Measurements from ENCODE around the gene RAB11A.

The RAB11A gene

GRCh38 chr15:65918357-65918920 is 49.1 kb downstream of the RAB11A start:
- no peak for DNase-seq

DNA sequence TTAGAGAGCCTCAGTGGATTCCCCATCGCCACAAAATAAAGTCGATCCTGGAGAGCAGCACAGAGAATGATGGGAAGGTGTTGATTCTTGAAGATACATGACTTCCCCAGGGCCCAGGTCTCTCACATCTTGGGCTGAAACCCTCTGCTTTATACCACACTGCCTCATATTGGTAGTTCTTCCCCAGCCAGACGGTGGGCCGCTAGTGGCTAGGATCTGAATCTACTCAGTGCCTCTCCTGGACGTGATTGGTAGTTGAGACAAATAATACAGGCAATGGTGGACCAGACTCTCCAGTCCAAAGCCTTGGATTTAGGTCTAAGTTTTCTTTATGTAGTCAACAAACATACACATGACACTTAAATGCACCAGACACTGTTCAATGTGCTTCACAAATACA is 49.7 kb downstream of the RAB11A start:
- no peak for DNase-seq

DNA sequence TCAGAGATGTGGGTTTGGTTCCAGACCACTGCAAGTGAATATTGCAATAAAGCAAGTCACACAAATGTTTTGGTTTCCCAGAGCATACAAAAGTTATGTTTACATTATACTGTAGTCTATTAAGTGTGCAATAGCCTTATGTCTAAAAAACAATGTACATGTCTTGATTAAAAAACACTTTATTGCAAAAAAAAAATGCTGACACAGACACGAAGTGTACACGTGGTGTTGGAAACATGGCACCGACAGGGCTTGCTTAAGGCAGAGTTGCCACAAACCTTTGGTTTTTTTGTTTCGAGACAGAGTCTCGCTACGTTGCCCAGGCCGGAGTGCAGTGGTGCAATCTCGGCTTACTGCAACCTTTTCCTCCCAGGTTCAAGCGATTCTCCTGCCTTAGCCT is 50.1 kb downstream of the RAB11A start:
- DNase-seq = no peak

DNA sequence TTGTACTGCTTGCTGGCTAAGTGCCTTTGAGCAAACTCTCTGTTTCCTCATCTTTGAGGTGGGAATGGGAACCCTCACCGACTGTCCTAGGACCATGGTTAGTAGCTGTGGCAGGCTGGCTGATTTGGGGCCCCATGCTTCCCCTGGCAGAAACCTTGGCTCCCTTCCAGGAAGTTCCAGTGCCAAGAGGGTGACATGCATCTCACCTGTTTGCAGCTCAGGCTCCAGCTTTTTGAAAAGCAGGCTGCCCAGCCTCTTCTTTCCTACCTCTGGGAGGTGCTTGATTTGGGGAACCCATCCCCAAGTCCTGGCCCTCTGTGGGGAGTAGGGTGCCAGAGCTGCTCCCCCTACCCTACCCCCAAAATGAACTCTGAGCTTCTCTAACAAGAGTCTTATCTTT is 50.8 kb downstream of the RAB11A start:
- no peak for DNase-seq

DNA sequence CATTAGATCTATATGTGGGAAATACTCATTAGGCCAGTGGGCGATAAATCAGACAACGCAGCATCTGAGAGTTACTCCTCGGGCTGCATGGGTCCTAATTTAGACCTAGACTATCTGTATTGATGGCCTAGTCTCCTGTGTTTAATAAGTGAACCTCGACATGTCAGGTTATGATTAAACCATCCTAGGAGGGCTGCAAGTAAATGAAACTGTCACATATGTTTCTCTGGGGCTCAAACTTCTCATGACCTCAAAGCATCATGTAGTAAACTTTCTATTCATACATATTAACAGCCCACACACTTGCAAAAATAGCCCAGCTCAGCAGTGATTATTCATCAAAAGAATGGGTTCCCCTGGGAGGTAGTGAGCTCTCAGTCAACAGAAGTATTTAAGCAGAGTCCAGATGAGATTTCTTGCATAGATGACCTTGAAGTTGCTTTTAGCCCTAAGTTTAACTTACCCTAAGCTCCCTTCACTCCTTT is 51.6 kb downstream of the RAB11A start:
- DNase-seq = no peak

DNA sequence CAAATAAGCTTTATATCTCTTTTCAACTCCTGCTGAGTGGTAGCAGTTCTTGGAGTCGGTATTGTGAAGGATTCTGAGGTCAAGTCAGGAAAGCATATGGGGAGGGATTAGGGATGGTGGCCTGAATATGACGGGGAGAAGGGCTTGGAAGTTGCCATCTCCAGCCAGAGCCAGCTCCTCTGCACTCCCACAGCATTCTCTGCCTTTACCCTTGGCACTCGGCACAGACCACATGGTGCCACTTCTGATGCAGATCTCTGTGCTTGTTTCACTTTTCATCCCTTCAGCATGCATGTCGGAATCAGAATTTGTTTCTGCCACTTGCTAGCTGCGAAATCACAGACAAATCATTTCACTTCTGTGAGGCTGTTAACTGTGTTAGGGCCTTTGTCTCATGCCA is 52.5 kb downstream of the RAB11A start:
- DNase-seq = no peak

GRCh38 chr15:65922621-65923020 is 53.3 kb downstream of the RAB11A start:
- no peak for DNase-seq

DNA sequence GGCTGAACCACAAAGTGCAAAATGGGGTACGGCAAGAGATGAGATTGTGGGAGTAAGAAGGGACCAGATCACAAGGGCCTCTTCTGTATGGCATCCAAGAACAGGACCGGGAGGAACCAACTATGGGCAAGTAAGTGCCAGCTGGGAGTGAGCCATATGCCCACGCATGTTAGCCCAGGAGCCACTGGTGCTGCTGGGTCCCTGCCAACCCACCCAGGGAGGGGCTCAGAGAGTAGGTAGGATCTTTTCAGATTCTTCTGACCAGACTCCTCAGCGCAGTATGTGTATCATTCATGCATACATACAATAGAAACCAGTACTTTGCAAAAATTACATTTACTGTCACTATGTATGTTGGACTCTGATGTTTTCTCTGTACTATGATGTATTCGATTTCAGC is 54.0 kb downstream of the RAB11A start:
- DNase-seq = no peak

- no peak for DNase-seq
Observed at GRCh38 chr15:65924004-65924403, 54.7 kb downstream of the RAB11A start.

DNA sequence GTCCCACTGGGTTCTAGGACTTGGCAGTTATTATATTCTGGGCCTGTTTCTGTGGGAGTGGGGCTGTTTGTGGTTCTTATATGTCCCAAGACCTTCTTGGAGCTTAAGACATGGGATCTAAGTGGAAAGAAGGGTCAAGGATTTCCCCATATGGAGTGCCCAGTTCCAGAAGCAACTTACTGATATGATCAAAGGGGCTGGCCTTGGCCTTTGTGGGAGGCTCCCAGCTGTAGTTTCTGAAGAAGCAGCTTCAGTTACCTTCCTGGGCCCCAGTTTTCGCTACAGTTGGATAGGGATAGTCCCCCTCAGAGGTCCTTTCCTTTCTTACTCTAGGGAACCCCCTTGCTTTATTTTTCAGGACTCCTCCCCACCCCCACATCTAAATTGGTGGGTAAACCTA is 56.0 kb downstream of the RAB11A start:
- DNase-seq = no peak

- no peak for DNase-seq
Observed at GRCh38 chr15:65926459-65926858, 57.2 kb downstream of the RAB11A start.

GRCh38 chr15:65926899-65927298 is 57.6 kb downstream of the RAB11A start:
- no peak for DNase-seq

DNA sequence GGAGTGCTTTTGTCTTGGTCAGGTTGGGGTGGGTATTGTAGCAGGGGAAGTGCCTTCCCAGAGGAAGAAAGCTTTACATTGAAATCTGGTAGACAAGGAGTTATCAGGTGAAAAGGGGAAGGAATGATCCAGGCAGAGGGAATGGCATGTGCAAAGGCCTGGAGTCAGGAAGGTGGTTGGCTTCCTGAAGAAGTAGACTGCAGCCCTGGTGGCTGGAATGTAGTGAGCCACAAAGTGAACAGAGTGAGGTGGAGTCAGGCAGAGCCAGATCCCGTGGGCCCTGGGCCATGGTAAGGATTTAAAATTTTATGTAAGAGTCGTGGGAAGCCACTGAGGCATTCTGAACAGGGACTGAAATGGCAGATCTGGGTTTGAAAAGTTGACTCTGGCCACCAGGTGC is 58.3 kb downstream of the RAB11A start:
- no peak for DNase-seq

- no peak for DNase-seq
Observed at GRCh38 chr15:65929573-65929972, 60.3 kb downstream of the RAB11A start.

GRCh38 chr15:65930134-65930533 is 60.8 kb downstream of the RAB11A start:
- DNase-seq = no peak

DNA sequence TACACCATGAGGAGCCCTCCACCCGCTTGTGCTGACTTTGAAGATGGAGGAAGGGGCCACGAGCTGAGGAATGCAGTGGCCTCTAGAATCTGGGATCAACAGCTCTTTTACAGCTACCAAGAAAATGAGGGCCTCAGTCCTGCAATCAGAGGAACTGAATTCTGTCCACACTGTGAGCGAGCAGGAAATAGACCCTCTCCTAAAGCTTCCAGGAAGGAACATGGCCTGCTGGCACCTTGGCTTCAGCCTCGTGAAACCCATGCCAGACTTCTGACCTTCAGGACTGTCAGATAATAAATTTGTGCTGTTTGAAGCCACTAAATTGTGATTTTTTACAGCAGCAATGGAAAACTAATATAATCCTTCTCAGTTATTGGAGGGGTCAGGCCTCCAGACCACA is 61.9 kb downstream of the RAB11A start:
- DNase-seq = no peak

GRCh38 chr15:65935391-65935790 is 66.1 kb downstream of the RAB11A start:
- no peak for DNase-seq

GRCh38 chr15:65936282-65936681 is 67.0 kb downstream of the RAB11A start:
- no peak for DNase-seq

DNA sequence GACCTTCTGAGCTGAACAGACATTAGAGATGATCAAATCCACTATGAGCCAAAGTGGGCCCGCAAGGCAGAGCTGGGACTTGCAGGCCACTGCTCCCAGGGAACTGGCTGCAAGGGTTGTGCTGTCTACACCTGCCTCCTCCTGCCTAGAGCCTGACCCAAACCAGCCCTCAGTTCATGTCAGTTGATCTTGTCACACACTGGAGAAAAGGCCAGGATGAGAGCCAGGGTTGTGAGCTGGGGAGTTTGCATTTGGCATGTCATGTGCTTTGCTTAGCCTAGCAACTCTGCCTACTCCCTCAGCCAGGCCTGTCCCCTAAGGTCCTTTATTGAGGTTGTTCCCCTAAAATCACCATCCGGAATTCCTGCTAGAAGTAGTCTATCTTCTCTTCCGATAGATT is 67.8 kb downstream of the RAB11A start:
- no peak for DNase-seq

DNA sequence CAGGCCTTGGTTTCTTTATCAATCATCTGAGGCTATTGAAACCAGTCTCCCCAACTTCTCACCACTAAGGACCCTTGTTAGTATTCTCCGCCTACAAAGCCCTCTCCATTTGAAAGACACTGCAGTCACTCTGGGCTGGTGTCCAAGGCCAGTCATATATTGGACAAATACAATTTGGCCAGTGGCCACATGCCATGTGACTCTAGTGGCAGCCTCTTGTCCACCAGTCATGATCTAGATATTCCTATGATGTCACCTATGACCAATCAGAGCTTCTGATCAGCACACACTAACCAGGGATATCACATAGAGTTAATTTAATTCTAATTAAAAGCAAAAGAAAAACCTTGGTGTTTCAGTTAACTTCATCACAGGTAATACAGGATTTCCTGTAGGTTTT is 68.2 kb downstream of the RAB11A start:
- no peak for DNase-seq

GRCh38 chr15:65938604-65939003 is 69.3 kb downstream of the RAB11A start:
- no peak for DNase-seq

- DNase-seq = no peak
Observed at GRCh38 chr15:65939901-65940617, 70.8 kb downstream of the RAB11A start.

- DNase-seq = no peak
Observed at GRCh38 chr15:65940618-65940909, 71.3 kb downstream of the RAB11A start.

Measured in NCI-H187 treated with DMSO at 0.1 percent for 48 hours (cell line).